DMS114 treated with DMSO at 0.1 percent for 48 hours (cell line): ENCODE measurements around the gene CECR2.

Source experiments
- DNase-seq: peaks from one replicate; lab custom pipeline; 2025; ENCODE audit not compliant: unreplicated experiment; lab: John Stamatoyannopoulos, UW

CECR2 gene

DNA sequence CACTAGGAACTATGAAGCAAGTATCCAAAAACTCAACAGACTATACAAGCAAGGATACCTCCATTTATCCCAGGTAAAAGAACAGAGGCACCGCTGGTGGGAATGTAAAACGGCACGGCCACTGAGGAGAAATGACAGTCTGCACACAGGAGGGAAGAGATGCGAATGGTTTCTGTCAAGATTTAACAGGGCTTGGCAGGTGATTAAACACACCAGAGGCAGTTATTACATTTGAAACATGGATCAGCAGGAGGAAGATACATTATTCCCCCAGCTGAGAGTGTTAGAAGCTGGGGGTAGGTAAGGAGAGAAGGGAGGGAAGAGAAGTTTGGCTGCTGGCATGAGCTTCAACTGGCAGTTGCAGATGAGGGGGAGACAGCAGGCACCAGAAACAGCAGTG is 229.1 kb downstream of the CECR2 start:
- DNase-seq: no peak

GRCh38 chr22:17601031-17601430 is 231.8 kb downstream of the CECR2 start:
- no peak for DNase-seq

DNA sequence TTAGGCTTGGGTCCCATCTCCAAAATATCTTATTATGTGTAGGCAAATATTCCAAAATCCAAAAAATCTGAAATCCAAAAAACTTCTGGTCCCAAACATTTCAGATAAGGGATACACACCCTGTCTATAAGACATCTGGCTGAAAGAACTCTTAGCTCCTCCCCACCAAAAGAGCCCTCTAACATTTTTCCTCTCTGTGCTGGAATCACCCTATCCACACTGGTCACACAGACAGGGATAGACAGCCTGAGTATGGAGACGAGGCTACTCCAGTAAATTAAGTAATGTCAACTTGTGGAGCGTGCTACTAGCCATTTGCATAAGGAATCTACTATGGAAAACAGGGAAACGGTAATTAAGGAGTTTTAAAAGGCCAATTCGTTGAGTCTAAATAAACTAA is 234.4 kb downstream of the CECR2 start:
- no peak for DNase-seq

DNA sequence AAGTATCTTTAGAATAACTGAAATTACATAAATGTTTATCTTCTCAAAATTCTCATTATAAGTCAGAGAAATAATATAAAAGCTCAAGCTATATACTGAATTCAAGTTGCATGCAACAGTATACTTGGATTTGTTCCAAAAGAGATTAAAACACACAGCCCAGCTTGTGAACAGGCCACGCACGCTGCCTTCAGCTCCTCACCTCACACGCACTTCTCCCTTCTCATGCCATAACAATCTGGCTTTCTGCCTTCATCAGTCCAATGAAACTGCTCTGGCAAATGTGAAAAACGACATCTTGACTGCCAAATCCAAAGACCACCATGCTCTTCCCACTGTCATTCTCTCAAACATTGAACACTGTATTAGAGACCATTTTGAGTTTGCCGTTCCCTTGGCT is 237.2 kb downstream of the CECR2 start:
- DNase-seq: no peak
